Left renal cortex interstitium (tissue), 4 donors: ENCODE results near the gene HES4. TPM values are rescaled to one million over a fixed set of nuclear protein-coding genes. Genes with fewer than 3 reads are reported as not detected.
"Not testable (repeated sequence)": the region's sequence is repeated elsewhere in the genome, so short reads cannot be mapped to it uniquely, and the experiment has no call there.

ENCODE experiments used
- DNase-seq, 4 donors: peaks; one replicate each; pipeline ENCODE4 v3.0.0-alpha.2; 2013; ENCODE audit warnings: low read depth in 4 of 4, low spot score in 2 of 4, missing footprints in 1 of 4
- polyA plus RNA-seq, 4 donors: library from polyadenylated mRNA; unstranded; fragments of 120-200 nt; gene quantifications; one replicate each; pipeline ENCODE4 v1.2.1, GENCODE V29; 2013; ENCODE audit not compliant: insufficient read length in 4 of 4

The HES4 gene
- polyA plus RNA-seq, 4 donors: 15.9 to 41.0 (median 35.2) TPM

- no peak for DNase-seq
Observed at GRCh38 chr1:1019122-1019999, 19.5 kb upstream of the HES4 start.

GRCh38 chr1:1018321-1018685, 18.4 kb upstream of the HES4 start:
- DNase-seq: not testable (repeated sequence)

- DNase-seq: not testable (repeated sequence)
Observed at GRCh38 chr1:1017397-1018320, 17.8 kb upstream of the HES4 start.

GRCh38 chr1:1014799-1015681, 15.1 kb upstream of the HES4 start:
- no peak for DNase-seq

- DNase-seq: no peak
Observed at GRCh38 chr1:1013922-1014648, 14.2 kb upstream of the HES4 start.

GRCh38 chr1:1013105-1013921, 13.4 kb upstream of the HES4 start, which contains the start of gene ISG15:
Gene ISG15, plus strand, starts transcription at chr1:1013497. Its CDS starts 77 bp downstream, at chr1:1013574.
- peak in 1 of 4 donors; percentile 79 for DNase-seq

GRCh38 chr1:1012736-1013104, 12.8 kb upstream of the HES4 start:
- DNase-seq: not testable (repeated sequence)

- no peak for DNase-seq
Observed at GRCh38 chr1:1011396-1011949, 11.6 kb upstream of the HES4 start.

- DNase-seq: not testable (repeated sequence)
Observed at GRCh38 chr1:1010131-1010530, 10.2 kb upstream of the HES4 start.

- DNase-seq: no peak
Observed at GRCh38 chr1:1006305-1007159, 6.6 kb upstream of the HES4 start.

GRCh38 chr1:1005774-1006304, 5.9 kb upstream of the HES4 start:
- no peak for DNase-seq

- DNase-seq: no peak
Observed at GRCh38 chr1:1004780-1005697, 5.1 kb upstream of the HES4 start.

- no peak for DNase-seq
Observed at GRCh38 chr1:1004420-1004779, 4.5 kb upstream of the HES4 start.

- DNase-seq: no peak
Observed at GRCh38 chr1:1003618-1004419, 3.9 kb upstream of the HES4 start.

- no peak for DNase-seq
Observed at GRCh38 chr1:1001057-1001783, 1.3 kb upstream of the HES4 start.
